Adrenal gland (tissue), 12 donors: Measurements from ENCODE around the gene CBS. TPM values are rescaled to one million over a fixed set of nuclear protein-coding genes. Genes with fewer than 3 reads are reported as not detected.
"Not testable (repeated sequence)": the region's sequence is repeated elsewhere in the genome, so short reads cannot be mapped to it uniquely, and the experiment has no call there.

Source experiments
- DNase-seq, 7 donors: peaks; one replicate each; pipeline ENCODE4 v3.0.0-alpha.2; 2019 to 2020
- H3K27ac ChIP-seq, 5 donors: fragments of 200-600 bp; sonication (generic) in 4 of 5; 1 replicate in 3 of 5; 2 replicates in 2 of 5; pipeline versions ENCODE4 v1.5.1 to v1.8.0; 2016 to 2020; ENCODE audit warnings: mild to moderate bottlenecking in 1 of 5
- H3K27me3 ChIP-seq: fragments of 200-600 bp; 2 replicates; pipeline ENCODE4 v1.8.0; 2021
- H3K36me3 ChIP-seq, 2 donors: fragments of 200-600 bp; replicated peaks in 1 of 2; 1 replicate in 1 of 2; 2 replicates in 1 of 2; pipeline versions ENCODE4 v1.5.1 to v1.8.0; 2018 to 2022
- H3K4me1 ChIP-seq, 2 donors: fragments of 200-600 bp; replicated peaks in 1 of 2; 1 replicate in 1 of 2; 2 replicates in 1 of 2; pipeline versions ENCODE4 v1.5.1 to v1.8.0; 2018 to 2021
- H3K4me3 ChIP-seq, 4 donors: fragments of 200-600 bp; sonication (generic) in 3 of 4; one replicate each; pipeline ENCODE4 v1.5.1; 2016 to 2018
- H3K9me3 ChIP-seq, 3 donors: fragments of 200-600 bp; sonication (generic) in 1 of 3; replicated peaks in 1 of 3; 1 replicate in 2 of 3; 2 replicates in 1 of 3; pipeline versions ENCODE4 v1.5.1 to v1.8.0; 2016 to 2021
- WGBS, 4 donors: extraction: QIAGEN DNeasy Blood & Tissue Kit in 2 of 4; methylation state at CpG; one replicate each; pipeline versions ENCODE4 v1.1.5 to v1.1.7; 2013 to 2017; 5-methylcytosine and 5-hydroxymethylcytosine counted together
- intact Hi-C, 2 donors: fragments of 100-400 bp; cut with DNase I; formaldehyde crosslinking; loops; one replicate each; pipeline versions ENCODE4 v1.14.1 to v1.15.0; 2022 to 2023
- polyA plus RNA-seq, 3 donors: library from polyadenylated mRNA; stranded (reverse); fragments of 200-250 nt in 2 of 3; fragments of 350-450 nt in 1 of 3; fragmentation: Illumina TruSeq in 1 of 3; extraction: RNeasy Lipid Tissue Mini Kit (QIAGEN cat#74804) in 1 of 3; gene quantifications; one replicate each; pipeline ENCODE4 v1.2.3, GENCODE V29; 2013 to 2014
- total RNA-seq, 9 donors: library from RNA; depleted of rRNA in 4 of 9; stranded (reverse); fragments of >200 nt in 4 of 9; fragments of 120-200 nt in 1 of 9; fragmentation: NEBNext Ultra II Directional in 1 of 9; extraction: Animal tissue kit (Norgen Biotek cat#: 25700) in 1 of 9; gene quantifications; one replicate each; pipeline versions ENCODE4 v1.1.0 to v1.2.4, GENCODE V29; 2013 to 2023
- donor health status: healthy with polysubstance abuse.
- donor health status: Bipolar disorder and iron deficiency.
- donor health status: DM: yes; HTN: yes; CAD: no.
- donor health status: DM: no; HTN: no; CAD: no.
- donor health status: DM: no; HTN: no; CAD: no.
- donor health status: DM: yes; HTN: yes; CAD: no.

CBS gene
- total and polyA plus RNA-seq, 12 donors, result 1.6 to 8.6 (median 5.5) TPM

DNA sequence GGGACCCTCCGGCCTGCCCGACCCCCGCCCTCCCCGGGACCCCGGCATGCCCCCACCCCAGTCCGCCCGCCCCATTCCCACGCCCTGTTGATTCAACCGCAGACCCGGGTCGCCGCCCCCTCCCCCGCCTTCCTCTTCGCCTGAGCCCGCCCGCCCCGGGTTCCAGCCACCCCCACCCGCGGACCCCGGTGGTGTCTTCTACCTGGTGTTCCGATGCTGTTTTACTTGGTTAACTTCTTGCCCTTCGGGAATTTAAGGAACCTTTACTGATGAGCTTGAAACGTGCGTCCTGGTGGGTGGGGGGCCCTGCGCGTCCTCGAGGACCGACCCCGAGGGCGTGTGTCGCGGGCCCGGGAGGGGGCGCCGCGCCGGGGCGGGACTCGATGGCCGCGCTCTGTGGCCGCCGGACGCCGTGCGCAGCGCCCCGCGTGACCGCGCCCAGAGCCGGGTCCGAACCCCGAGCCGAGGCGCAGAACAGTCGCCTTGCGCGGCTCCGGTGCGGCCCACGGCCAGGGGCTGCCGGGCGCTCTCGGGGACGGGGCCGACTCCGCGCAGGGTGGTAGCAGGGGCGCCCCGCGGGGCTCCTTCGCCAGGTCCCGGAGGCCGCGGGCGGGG, 495 bp upstream of the CBS start:
- WGBS, 4 donors, result no CpG with 5 or more reads among the region's 77 CpGs
- intact Hi-C loops, H3K4me3 ChIP-seq, DNase-seq, H3K4me1 ChIP-seq, H3K27me3 ChIP-seq, H3K27ac ChIP-seq, H3K36me3 ChIP-seq, H3K9me3 ChIP-seq: not testable (repeated sequence)

DNA sequence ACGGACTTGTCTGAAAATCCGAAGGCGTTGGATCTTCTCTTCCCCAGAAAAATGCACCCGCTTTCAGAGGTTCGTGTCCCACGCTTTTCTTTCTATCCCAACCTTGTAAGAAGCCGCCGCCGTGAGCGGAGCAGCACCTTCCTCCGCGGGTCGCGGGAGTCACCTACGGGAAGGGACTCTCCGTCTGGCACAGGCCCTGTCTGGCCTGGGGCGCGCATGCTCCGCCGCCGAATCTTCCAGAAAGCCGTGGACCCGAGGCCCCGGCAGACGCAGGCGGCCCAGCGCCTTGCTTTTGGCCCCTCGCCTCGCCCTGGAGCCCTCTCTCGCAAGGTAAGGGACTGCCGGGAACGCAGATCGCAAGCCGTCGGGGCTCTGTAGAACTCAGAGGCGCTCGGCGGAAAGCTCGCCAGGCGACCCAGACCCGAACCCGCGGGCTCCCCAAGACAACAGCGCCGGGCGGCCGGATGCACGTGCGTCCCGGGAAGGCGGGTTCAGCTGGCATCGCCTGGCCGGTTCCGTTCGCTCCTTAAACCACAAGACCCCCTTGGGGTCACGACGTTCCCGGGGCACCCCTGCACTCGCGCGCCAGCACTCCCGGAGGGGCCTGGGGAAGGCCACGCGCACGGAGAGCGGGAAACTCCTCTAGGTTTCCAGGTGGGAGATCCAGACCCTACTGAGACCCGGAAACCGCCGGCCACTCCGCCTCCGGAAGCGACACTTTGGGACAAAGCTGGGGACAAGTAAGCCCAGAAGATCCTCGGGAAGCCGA, 1.1 kb downstream of the CBS start:
- DNase-seq, H3K36me3 ChIP-seq, H3K27ac ChIP-seq, H3K27me3 ChIP-seq, intact Hi-C loops, H3K9me3 ChIP-seq, H3K4me1 ChIP-seq, H3K4me3 ChIP-seq: not testable (repeated sequence)
- WGBS, 4 donors, result no CpG with 5 or more reads among the region's 74 CpGs

- H3K36me3 ChIP-seq, H3K4me1 ChIP-seq, H3K27ac ChIP-seq, H3K27me3 ChIP-seq, H3K9me3 ChIP-seq, intact Hi-C loops, DNase-seq, H3K4me3 ChIP-seq: not testable (repeated sequence)
- no CpG with 5 or more reads among the region's 11 CpGs for WGBS, 4 donors
Observed at GRCh38 chr21:43072742-43073141, 2.9 kb downstream of the CBS start.

- intact Hi-C loops, H3K9me3 ChIP-seq, DNase-seq: not testable (repeated sequence)
Observed at GRCh38 chr21:43069682-43070081, 6.0 kb downstream of the CBS start.

GRCh38 chr21:43068065-43068464, 7.6 kb downstream of the CBS start:
- intact Hi-C loops, result not testable (repeated sequence)
- 78 to 86% (median 80%) methylated on average over 3 to 4 of the region's 12 CpGs; no CpG with 5 or more reads in 1 of the 4 donors for WGBS, 4 donors

More at GRCh38 chr21:43069682-43070081, 6.0 kb downstream of the CBS start:
- no CpG with 5 or more reads among the region's 10 CpGs for WGBS, 4 donors
- H3K36me3 ChIP-seq, H3K4me3 ChIP-seq, H3K4me1 ChIP-seq, H3K27ac ChIP-seq, H3K27me3 ChIP-seq: not testable (repeated sequence)

GRCh38 chr21:43066690-43067089, 8.9 kb downstream of the CBS start:
- intact Hi-C loops, DNase-seq, H3K4me3 ChIP-seq, H3K9me3 ChIP-seq, H3K27ac ChIP-seq, H3K4me1 ChIP-seq, H3K27me3 ChIP-seq, H3K36me3 ChIP-seq: not testable (repeated sequence)
- 63 to 67% (median 65%) methylated on average over 3 to 8 of the region's 12 CpGs; no CpG with 5 or more reads in 1 of the 4 donors for WGBS, 4 donors

More at GRCh38 chr21:43068065-43068464, 7.6 kb downstream of the CBS start:
- H3K4me3 ChIP-seq, H3K4me1 ChIP-seq, H3K27ac ChIP-seq, H3K36me3 ChIP-seq, H3K9me3 ChIP-seq, H3K27me3 ChIP-seq: not testable (repeated sequence)
- DNase-seq, result peak in 1 of 7 donors; percentile 4

- WGBS, 4 donors, result 94 to 100% methylated on average over 3 to 17 of the region's 30 CpGs; no CpG with 5 or more reads in 2 of the 4 donors
- DNase-seq, result not testable (repeated sequence)
Observed at GRCh38 chr21:43065991-43066390, 9.6 kb downstream of the CBS start.

GRCh38 chr21:43064265-43064917, 11.2 kb downstream of the CBS start:
- H3K4me1 ChIP-seq, H3K4me3 ChIP-seq, H3K27me3 ChIP-seq, H3K27ac ChIP-seq, H3K9me3 ChIP-seq, DNase-seq, intact Hi-C loops, H3K36me3 ChIP-seq: not testable (repeated sequence)
- WGBS, 4 donors, result no CpG with 5 or more reads among the region's 22 CpGs

More at GRCh38 chr21:43065991-43066390, 9.6 kb downstream of the CBS start:
- intact Hi-C loops, H3K27ac ChIP-seq, H3K4me1 ChIP-seq, H3K4me3 ChIP-seq, H3K36me3 ChIP-seq, H3K27me3 ChIP-seq, H3K9me3 ChIP-seq: not testable (repeated sequence)

- H3K27ac ChIP-seq, DNase-seq, H3K27me3 ChIP-seq, H3K4me1 ChIP-seq, intact Hi-C loops, H3K9me3 ChIP-seq, H3K36me3 ChIP-seq, H3K4me3 ChIP-seq: not testable (repeated sequence)
- 85 to 100% methylated on average over 2 of the region's 28 CpGs; no CpG with 5 or more reads in 2 of the 4 donors for WGBS, 4 donors
Observed at GRCh38 chr21:43062955-43063664, 12.5 kb downstream of the CBS start.

DNA sequence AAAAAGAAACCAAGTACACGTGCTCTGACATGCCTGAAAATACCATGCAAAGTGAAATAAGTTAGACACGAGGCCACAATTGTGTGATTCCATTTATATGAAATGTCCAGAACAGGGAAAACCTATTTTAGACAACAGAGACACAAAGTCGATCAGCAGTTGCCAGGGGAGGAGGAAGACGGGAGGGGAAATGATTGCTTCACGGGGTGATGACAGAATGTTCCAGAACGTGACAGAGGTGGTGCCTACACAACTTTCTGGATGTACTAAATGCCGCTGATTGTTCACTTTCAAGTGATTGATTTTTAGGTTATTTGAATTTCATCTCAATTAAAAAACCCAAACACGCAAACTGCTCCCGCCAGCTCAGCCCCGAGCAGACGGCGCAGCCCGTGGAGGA, 22.5 kb downstream of the CBS start:
- WGBS, 4 donors, result no CpG with 5 or more reads among the region's 13 CpGs
- H3K4me1 ChIP-seq, H3K9me3 ChIP-seq, H3K36me3 ChIP-seq, intact Hi-C loops, H3K4me3 ChIP-seq, H3K27ac ChIP-seq, DNase-seq, H3K27me3 ChIP-seq: not testable (repeated sequence)
